ENCODE data around the gene FAM193A. TPM values are rescaled to one million over a fixed set of nuclear protein-coding genes. Genes with fewer than 3 reads are reported as not detected.
A peak's percentile ranks its signal among the peaks of the same experiment; 100 is the strongest.

FAM193A gene
- total and polyA plus RNA-seq, 2 donors (not counting 1 experiment from before 2014, with no cell fraction given) = 16.0 to 62.7 TPM

GRCh38 chr4:2765832-2766526 lies 229.5 kb downstream of the FAM193A start:
- POLR2A ChIA-PET = interaction anchor here (1.7 kb wide), 1 partner anchor 19 kb away, joined by 3 read pairs; no protein-coding TSS in a partner anchor
- no peak overlapping the region for H3K4me3 Mint-ChIP-seq
- H3K9me3 ChIP-seq (ENCODE audit: control extremely low read depth in 1 of 3, control insufficient read depth in 2 of 3, insufficient read depth in 1 of 3, low read length in 2 of 3) = peaks cover 0 to 8% (median 6%) of the 10 kb centered on the region in 3 donors
- no peaks in the 10 kb centered on the region for H3K79me2 ChIP-seq (ENCODE audit: control insufficient read depth, insufficient read depth, low read length)
- H3K27ac ChIP-seq (ENCODE audit: low read length in 2 of 2) = no peak overlapping the region
- peaks cover 16% of the 10 kb centered on the region for H3K4me1 Mint-ChIP-seq
- H3K27me3 Mint-ChIP-seq = no peaks in the 10 kb centered on the region
- CTCF ChIA-PET = interaction anchor here (0.8 kb wide), 1 partner anchor 34 kb away, joined by 5 read pairs; no protein-coding TSS in a partner anchor
- H3K4me2 ChIP-seq (replicated peaks; ENCODE audit: low read depth, low read length, poor library complexity, severe bottlenecking) = no peak overlapping the region
- no peak for ATAC-seq (ENCODE audit: low read depth)
- no peak overlapping the region for H3K9ac ChIP-seq (ENCODE audit: low read length)
- H3K4me1 ChIP-seq (ENCODE audit: control insufficient read depth in 2 of 2, insufficient read depth in 2 of 2, low read length in 2 of 2) = peaks cover 10 to 19% of the 10 kb centered on the region in 2 donors
- H2AFZ ChIP-seq (ENCODE audit: insufficient read depth, low read depth, low read length, poor library complexity, severe bottlenecking) = no peak overlapping the region
- H3K36me3 ChIP-seq (replicated peaks in 1 of 2; ENCODE audit: control extremely low read depth in 1 of 2, control insufficient read depth in 1 of 2, extremely low read depth in 1 of 2, insufficient read depth in 2 of 2, low read length in 1 of 2) = no peaks in the 10 kb centered on the region
- TF ChIP-seq EZH2 (IDR thresholded peaks at IDR 0.05; ENCODE audit: borderline replicate concordance, insufficient read depth, low read depth, low read length, poor library complexity, severe bottlenecking) = no peak
- no peak for TF ChIP-seq CTCF (IDR thresholded peaks at IDR 0.05)
- no peak overlapping the region for H3K4me3 ChIP-seq (ENCODE audit: control extremely low read depth in 1 of 5, extremely low read depth in 1 of 5, insufficient read depth in 1 of 5, low read depth in 2 of 5, low read length in 4 of 5)
- H4K20me1 ChIP-seq (ENCODE audit: control insufficient read depth, insufficient read depth, low read length, poor library complexity, severe bottlenecking) = no peaks in the 10 kb centered on the region
- DNase-seq = no peak
- no peaks in the 10 kb centered on the region for H3K27me3 ChIP-seq (replicated peaks in 1 of 4; ENCODE audit: control extremely low read depth in 1 of 4, control insufficient read depth in 3 of 4, insufficient read depth in 4 of 4, low read length in 3 of 4)
- intact Hi-C loops (cut with micrococcal nuclease) = loop anchor here (2.0 kb wide), 2 partner anchors 35 to 87 kb away; no protein-coding TSS in a partner anchor
- WGBS (ENCODE audit: insufficient coverage) = 94% methylated on average over 12 of the region's 12 CpGs
- H3K27ac Mint-ChIP-seq = peak overlapping the region; percentile 32
- no peaks in the 10 kb centered on the region for H3K9me3 Mint-ChIP-seq (ENCODE audit: insufficient read depth)

Data from B cell (primary cell).